Activated CD4-positive, CD25-positive, alpha-beta regulatory T cell treated with anti-CD3 and anti-CD28 coated beads, Interleukin-2, amount 50 U/mL, for 72 hours (primary cell): ENCODE data around the gene ARMC2.
"Not testable (repeated sequence)": the region's sequence is repeated elsewhere in the genome, so short reads cannot be mapped to it uniquely, and the experiment has no call there.

Experiments used
- DNase-seq: peaks from one replicate; pipeline ENCODE4 v3.0.0; 2021

The ARMC2 gene

DNA sequence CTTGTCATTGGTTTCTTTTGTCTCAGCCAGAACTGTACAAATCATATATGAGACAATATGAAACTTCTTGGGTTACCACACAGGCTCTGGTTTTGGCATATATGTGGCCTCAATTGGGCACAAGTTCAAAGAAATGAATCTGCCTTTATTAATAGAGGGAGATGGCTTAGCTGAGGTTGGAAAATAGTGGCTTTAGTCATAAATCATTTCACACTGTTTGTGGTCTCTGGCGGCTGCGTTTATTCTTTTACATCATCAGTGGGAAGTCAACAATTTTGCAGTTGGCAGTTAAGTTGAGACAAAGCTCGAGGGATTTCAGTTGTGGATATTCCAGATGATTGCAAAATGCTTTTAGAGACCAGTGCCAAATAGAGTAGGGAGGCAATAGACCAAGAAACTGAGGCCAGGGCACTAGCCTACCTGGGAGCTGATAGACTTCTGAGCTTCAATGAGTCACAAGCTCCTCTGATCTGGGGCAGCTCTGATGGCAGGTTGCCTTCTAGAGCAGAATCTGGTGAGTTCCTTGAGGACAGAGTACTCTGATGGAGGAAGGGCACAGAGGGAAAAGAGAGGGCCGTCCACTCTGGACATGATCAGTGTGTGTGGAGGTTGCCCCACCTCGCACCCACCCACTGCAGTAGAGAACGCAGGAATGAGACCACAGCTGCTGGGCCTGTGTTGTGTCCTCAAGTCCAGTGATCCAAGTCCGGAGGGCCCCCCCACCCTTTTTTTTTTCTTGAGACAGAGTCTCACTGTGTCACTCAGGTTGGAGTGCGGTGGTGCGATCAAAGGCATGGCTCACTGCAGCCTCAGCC lies 73.5 kb downstream of the ARMC2 start:
- DNase-seq = no peak

- DNase-seq = no peak
These were observed 74.3 kb downstream of the ARMC2 start for GRCh38 chr6:108922499-108922898.

GRCh38 chr6:108927927-108928326 lies 79.7 kb downstream of the ARMC2 start:
- DNase-seq = no peak

GRCh38 chr6:108928650-108929049 lies 80.4 kb downstream of the ARMC2 start:
- no peak for DNase-seq

GRCh38 chr6:108931090-108931489 lies 82.9 kb downstream of the ARMC2 start:
- not testable (repeated sequence) for DNase-seq

DNA sequence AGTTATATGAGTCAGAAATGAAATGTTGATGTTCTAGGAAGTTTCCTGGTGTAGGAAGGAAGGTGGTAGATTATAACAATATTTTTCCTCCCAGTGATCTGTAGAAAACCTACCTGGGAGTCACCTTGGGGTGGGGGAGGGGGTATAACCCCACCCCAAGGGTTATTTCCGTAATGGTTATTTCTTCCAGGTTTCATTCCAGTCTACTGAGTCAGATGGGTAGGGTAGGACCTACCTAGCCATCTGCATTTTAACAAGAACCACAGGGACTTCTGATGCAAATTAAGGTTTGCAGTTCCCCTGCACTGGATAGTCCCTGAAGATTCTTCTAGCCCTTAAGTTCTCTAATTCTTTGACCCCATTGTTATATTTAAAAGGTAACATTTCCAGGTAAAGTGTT lies 88.9 kb downstream of the ARMC2 start:
- no peak for DNase-seq

DNA sequence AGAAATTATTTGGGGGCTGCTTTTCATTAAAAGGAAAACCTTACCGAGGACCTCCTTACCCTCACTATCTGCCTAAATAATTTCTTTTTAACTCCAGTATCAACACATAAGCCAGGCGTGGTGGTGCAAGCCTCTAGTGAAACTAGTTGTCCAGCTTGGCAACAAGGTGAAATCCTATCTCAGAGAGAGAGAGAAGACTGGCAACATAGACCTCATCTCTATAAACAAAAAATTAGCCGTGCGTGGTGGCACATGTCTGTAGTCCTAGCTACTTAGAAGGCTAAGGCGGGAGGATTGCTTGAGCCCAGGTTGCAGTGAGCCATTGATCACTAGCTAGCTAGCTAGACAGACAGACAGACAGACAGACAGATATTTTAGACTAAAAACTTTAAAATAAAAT lies 92.5 kb downstream of the ARMC2 start:
- no peak for DNase-seq

GRCh38 chr6:108941281-108941680 lies 93.1 kb downstream of the ARMC2 start:
- no peak for DNase-seq

- no peak for DNase-seq
These were observed 93.6 kb downstream of the ARMC2 start for GRCh38 chr6:108941859-108942258.

DNA sequence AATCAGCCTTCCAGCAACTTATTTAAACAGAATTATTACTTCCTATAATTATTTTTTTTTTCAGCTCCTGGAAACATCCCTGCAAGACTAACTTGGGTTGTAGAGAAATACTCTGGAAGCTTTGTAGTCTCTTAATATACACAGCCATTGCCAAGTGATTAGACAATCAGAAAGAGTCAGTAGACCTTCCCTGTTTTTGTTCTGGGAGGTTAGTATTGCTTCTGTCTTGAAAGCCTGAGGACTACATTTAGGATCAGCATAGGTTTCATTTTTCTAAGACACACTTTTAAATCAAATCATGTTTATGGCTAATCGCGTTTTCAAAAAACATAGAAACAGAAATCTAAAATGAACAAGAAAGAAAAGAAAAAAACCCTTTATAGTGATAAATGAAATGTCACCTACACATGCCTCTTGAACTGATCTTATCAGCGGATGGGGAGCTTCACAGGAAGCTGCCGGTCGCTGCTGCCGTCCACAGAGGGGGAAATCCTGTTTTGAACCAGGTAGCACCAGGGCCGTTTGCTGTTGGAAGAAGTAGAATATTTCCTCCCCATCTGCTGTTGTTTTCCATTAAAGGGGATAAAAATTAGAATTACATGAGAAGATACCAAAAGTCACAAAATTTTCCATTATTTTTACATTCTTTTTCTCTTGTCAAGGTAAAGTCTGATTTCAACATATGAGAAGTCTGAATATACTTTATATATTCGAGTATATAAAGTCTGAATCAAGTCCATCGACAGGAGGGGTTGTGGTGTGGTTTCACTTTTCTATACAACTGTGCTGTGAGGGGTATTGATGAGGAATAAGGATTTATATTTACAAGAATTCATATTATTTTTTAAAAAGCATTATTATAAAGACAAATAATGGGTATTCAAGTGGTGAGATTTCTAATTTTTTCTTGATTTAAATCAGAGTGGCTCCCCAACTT lies 94.6 kb downstream of the ARMC2 start:
- DNase-seq = peak; percentile 49

- DNase-seq = no peak
These were observed 95.8 kb downstream of the ARMC2 start for GRCh38 chr6:108944071-108944470.

GRCh38 chr6:108944707-108945680 lies 96.8 kb downstream of the ARMC2 start:
- DNase-seq = no peak

GRCh38 chr6:108945681-108946159 lies 97.5 kb downstream of the ARMC2 start:
- no peak for DNase-seq

- no peak for DNase-seq
These were observed 98.5 kb downstream of the ARMC2 start for GRCh38 chr6:108946695-108947094.

DNA sequence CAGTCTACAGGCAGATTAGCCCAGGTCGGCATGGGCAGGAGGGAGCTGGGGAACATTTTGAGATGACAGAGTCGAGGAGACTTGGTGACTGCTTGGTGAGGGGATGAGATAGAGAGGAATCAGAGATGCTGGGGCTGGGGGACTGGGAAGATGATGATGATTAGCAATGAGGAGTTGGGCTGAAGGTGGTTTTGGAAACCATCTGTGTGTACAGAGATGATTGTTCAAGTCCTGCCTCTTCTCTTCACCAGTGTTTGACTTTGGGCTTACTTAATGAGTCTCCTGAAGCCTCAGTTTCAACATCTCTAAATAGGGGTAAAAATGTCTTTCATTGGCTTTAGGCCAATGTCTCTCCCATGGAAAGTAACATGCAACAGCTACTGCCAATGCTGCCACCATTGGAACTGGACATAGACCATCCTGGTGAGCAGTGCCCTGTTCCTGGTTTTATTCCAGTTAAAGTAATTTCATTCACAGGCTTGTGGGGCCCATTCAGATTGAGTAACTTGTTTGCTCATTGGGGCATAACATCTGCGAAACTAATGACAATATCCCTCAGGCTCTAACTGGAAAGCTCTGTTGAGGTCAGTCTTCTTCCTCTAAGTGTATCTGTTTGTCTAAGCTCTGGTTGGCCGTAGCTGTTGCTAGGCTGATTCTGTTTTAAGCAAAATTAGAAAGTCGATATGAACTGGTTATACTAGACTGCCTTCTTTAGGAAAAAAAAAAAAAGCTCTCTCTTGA lies 99.1 kb downstream of the ARMC2 start:
- no peak for DNase-seq

GRCh38 chr6:108948181-108948661 lies 100.0 kb downstream of the ARMC2 start:
- no peak for DNase-seq

DNA sequence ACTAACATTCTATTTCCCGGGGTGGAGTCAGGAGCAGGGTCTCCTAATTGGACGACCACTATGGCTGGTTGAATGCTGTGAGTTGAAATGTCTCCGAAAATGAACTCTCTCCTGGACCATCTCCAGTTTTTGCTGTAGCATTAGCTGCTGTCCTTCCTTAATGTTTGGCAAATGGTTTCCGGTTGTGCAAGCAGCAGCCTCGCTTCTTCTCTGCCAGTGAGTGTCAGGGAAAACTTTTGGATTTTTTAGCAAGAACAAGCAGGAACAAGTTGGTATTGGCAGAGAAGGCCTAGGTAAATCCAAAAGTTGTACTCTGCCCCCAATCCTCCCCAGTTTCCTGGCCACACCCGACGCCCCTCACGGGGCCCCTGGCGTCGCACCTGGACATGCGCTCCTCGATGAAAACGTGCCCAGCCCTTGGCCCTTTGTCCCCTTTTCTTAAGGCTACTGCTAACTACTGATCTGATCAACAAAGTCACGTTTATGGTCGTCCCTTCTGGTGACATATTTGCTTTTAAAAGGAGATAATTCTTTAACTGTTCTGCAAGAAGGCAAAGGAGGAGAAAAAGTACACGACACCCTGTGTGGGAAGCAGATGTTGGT lies 103.2 kb downstream of the ARMC2 start:
- DNase-seq = no peak

DNA sequence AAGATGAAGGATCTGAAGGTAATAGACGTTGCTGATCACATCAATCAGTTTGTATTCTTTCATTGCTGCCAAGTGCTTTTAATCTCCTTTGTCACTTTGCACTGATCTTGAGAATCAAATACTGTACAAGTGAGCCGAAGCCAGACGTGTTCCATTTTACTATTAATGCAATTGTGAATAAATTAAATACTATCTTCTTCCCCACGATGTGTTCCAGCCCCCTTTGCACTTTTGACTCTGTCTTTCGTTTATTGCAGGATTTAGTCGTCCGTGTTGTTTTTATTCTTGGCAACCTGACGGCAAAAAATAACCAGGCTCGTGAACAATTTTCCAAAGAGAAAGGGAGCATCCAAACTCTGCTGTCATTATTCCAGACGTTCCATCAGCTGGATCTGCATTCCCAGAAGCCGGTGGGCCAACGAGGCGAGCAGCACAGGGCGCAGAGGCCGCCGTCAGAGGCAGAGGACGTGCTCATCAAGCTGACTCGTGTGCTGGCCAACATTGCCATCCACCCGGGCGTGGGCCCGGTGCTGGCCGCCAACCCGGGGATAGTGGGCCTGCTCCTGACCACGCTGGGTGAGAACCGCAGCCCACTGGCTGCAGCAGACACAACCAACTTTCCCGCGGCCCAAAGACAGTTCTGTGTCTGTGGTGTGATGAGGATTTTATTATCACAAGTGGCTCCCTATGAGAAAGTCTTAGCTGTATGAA lies 104.7 kb downstream of the ARMC2 start:
- DNase-seq = no peak

GRCh38 chr6:108953681-108954080 lies 105.5 kb downstream of the ARMC2 start:
- DNase-seq = no peak

- no peak for DNase-seq
These were observed 107.2 kb downstream of the ARMC2 start for GRCh38 chr6:108955329-108955949.
